Measurements from ENCODE around the gene TOPAZ1. TPM values are rescaled to one million over a fixed set of nuclear protein-coding genes. Genes with fewer than 3 reads are reported as not detected.

TOPAZ1 gene
- polyA plus RNA-seq, 1 donor from 2014 or later: not detected

DNA sequence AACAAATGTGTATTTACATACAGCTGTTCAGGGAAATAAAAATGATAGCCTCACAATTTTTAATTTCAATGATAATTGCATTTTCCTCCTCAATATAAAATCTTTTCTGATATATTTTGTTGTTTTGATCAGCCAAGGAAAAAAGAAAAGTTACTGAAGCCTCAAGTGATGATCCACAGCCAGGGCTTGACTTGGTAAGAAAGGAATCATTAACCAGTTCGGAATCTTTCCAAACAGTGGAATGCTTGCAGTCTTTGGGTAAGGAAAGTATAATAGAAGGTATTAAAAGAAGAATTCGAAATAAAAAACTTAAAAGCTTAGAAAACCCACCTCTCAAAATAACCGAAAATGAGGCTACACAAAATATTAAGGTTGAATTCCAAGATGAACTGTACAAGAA lies 1.0 kb downstream of the TOPAZ1 start:
- H3K4me3 ChIP-seq (ENCODE audit: low read length): no peak overlapping the region
- H4K20me1 ChIP-seq (ENCODE audit: insufficient read depth): no peaks in the 10 kb centered on the region
- no peak overlapping the region for H3K4me2 ChIP-seq (ENCODE audit: low read length)
- TF ChIP-seq REST (IDR thresholded peaks at IDR 0.05; ENCODE audit: borderline replicate concordance) (no peak), EP300 (conservative IDR thresholded peaks at IDR 0.05; ENCODE audit: poor library complexity, severe bottlenecking) (no peak), MXI1 (conservative IDR thresholded peaks at IDR 0.05; ENCODE audit: poor library complexity, severe bottlenecking) (no peak), SMC3 (conservative IDR thresholded peaks at IDR 0.05; ENCODE audit: poor library complexity) (no peak), EZH2 (IDR thresholded peaks at IDR 0.05; ENCODE audit: borderline replicate concordance, insufficient read depth, low read length, poor library complexity, severe bottlenecking) (no peak), TAF1 (IDR thresholded peaks at IDR 0.05; ENCODE audit: low read depth) (no peak), RAD21 (conservative IDR thresholded peaks at IDR 0.05) (no peak), POLR2AphosphoS5 (IDR thresholded peaks at IDR 0.05) (no peak)
- TF ChIP-seq, protein P1, sequence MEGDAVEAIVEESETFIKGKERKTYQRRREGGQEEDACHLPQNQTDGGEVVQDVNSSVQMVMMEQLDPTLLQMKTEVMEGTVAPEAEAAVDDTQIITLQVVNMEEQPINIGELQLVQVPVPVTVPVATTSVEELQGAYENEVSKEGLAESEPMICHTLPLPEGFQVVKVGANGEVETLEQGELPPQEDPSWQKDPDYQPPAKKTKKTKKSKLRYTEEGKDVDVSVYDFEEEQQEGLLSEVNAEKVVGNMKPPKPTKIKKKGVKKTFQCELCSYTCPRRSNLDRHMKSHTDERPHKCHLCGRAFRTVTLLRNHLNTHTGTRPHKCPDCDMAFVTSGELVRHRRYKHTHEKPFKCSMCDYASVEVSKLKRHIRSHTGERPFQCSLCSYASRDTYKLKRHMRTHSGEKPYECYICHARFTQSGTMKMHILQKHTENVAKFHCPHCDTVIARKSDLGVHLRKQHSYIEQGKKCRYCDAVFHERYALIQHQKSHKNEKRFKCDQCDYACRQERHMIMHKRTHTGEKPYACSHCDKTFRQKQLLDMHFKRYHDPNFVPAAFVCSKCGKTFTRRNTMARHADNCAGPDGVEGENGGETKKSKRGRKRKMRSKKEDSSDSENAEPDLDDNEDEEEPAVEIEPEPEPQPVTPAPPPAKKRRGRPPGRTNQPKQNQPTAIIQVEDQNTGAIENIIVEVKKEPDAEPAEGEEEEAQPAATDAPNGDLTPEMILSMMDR (IDR thresholded peaks at IDR 0.05; ENCODE audit: poor library complexity, severe bottlenecking): no peak
- H3K9ac ChIP-seq (ENCODE audit: low read length): no peak overlapping the region
- no peaks in the 10 kb centered on the region for H3K79me2 ChIP-seq (replicated peaks; ENCODE audit: insufficient read depth, low read length)
- H3K36me3 ChIP-seq (ENCODE audit: insufficient read depth, low read length): no peaks in the 10 kb centered on the region
- H3K9me2 ChIP-seq (ENCODE audit: insufficient read depth, low read length): no peaks in the 10 kb centered on the region
- H3K9me3 ChIP-seq (ENCODE audit: low read length): no peaks in the 10 kb centered on the region
- no peaks in the 10 kb centered on the region for H3F3A ChIP-seq (ENCODE audit: insufficient read depth, low read length, poor library complexity, severe bottlenecking)
- H3K27ac ChIP-seq (ENCODE audit: low read length): no peak overlapping the region
- no peak overlapping the region for H2AFZ ChIP-seq (ENCODE audit: low read depth, low read length)
- H3K27me3 ChIP-seq (ENCODE audit: insufficient read depth, low read depth, low read length): no peaks in the 10 kb centered on the region

GRCh38 chr3:44248152-44248551 lies 6.5 kb downstream of the TOPAZ1 start:
- H3K9me3 ChIP-seq (ENCODE audit: low read length): no peaks in the 10 kb centered on the region
- H3K9me2 ChIP-seq (ENCODE audit: insufficient read depth, low read length): no peaks in the 10 kb centered on the region
- H3K36me3 ChIP-seq (ENCODE audit: insufficient read depth, low read length): no peaks in the 10 kb centered on the region
- H4K20me1 ChIP-seq (ENCODE audit: insufficient read depth): no peaks in the 10 kb centered on the region
- no peak overlapping the region for H3K4me2 ChIP-seq (ENCODE audit: low read length)
- H2AFZ ChIP-seq (ENCODE audit: low read depth, low read length): no peak overlapping the region
- H3K79me2 ChIP-seq (replicated peaks; ENCODE audit: insufficient read depth, low read length): no peaks in the 10 kb centered on the region
- TF ChIP-seq TAF1 (IDR thresholded peaks at IDR 0.05; ENCODE audit: low read depth) (no peak), POLR2AphosphoS5 (IDR thresholded peaks at IDR 0.05) (no peak)
- TF ChIP-seq, protein P1 (IDR thresholded peaks at IDR 0.05; ENCODE audit: poor library complexity, severe bottlenecking): no peak
- no peak overlapping the region for H3K9ac ChIP-seq (ENCODE audit: low read length)
- no peaks in the 10 kb centered on the region for H3F3A ChIP-seq (ENCODE audit: insufficient read depth, low read length, poor library complexity, severe bottlenecking)
- H3K4me3 ChIP-seq (ENCODE audit: low read length): no peak overlapping the region
- H3K27ac ChIP-seq (ENCODE audit: low read length): no peak overlapping the region
- H3K27me3 ChIP-seq (ENCODE audit: insufficient read depth, low read depth, low read length): no peaks in the 10 kb centered on the region
